Vagina (tissue), 2 donors: Measurements from ENCODE around the gene PANK4.

Experiments used
- POLR2A ChIP-seq, 2 donors: fragments of 450-650 bp; IDR thresholded peaks; one replicate each; pipeline ENCODE4 v1.6.1; 2017; ENCODE audit warnings: antibody characterized with exemption in 2 of 2, mild to moderate bottlenecking in 2 of 2, moderate library complexity in 2 of 2
- POLR2AphosphoS5 ChIP-seq, 2 donors: sonication (generic); formaldehyde crosslinking; IDR thresholded peaks; one replicate each; pipeline ENCODE4 v1.9.0; 2017; ENCODE audit warnings: antibody characterized with exemption in 2 of 2, mild to moderate bottlenecking in 2 of 2, low read depth in 1 of 2; ENCODE audit not compliant: insufficient read depth in 1 of 2
- TF ChIP-seq, protein P1 (sequence below), 3 experiments: fragments of 450-650 bp in 2 of 3; fragments of 200-600 bp in 1 of 3; sonication (generic) in 1 of 3; IDR thresholded peaks; one replicate each; pipeline ENCODE4 v1.5.1; 2017 to 2019; ENCODE audit warnings: antibody characterized with exemption in 3 of 3, mild to moderate bottlenecking in 2 of 3, moderate library complexity in 2 of 3

DNA sequence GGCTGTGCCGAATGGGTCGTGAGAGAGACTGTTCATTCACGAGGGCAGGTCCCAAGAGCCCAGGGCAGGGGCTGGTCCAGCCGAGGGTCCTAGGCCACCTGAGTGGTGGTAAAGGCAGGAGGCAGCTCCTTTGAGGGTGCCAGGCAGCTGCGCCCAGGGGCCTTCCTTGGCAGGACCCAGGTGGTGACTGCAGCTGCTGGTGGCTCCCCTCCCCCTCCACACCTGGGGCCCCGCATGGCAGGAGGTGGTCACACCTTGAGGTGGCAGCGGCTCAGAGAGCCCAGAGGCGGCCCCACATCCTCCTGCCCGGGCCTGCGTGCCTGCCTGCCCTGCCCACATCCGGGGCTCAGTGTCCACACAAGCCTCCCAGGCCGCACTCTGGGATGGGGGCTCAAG lies 60.1 kb downstream of the PANK4 start:
- TF ChIP-seq, protein P1, sequence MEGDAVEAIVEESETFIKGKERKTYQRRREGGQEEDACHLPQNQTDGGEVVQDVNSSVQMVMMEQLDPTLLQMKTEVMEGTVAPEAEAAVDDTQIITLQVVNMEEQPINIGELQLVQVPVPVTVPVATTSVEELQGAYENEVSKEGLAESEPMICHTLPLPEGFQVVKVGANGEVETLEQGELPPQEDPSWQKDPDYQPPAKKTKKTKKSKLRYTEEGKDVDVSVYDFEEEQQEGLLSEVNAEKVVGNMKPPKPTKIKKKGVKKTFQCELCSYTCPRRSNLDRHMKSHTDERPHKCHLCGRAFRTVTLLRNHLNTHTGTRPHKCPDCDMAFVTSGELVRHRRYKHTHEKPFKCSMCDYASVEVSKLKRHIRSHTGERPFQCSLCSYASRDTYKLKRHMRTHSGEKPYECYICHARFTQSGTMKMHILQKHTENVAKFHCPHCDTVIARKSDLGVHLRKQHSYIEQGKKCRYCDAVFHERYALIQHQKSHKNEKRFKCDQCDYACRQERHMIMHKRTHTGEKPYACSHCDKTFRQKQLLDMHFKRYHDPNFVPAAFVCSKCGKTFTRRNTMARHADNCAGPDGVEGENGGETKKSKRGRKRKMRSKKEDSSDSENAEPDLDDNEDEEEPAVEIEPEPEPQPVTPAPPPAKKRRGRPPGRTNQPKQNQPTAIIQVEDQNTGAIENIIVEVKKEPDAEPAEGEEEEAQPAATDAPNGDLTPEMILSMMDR (IDR thresholded peaks at IDR 0.05): no peak
- TF ChIP-seq POLR2A (IDR thresholded peaks at IDR 0.05): no peak
- no peak for TF ChIP-seq POLR2AphosphoS5 (IDR thresholded peaks at IDR 0.05; ENCODE audit: insufficient read depth in 1 of 2, low read depth in 1 of 2)
